ENCODE data around the gene MYLK4.

- TF ChIP-seq CTCF (IDR thresholded peaks at IDR 0.05) (no peak), POLR2A (IDR thresholded peaks at IDR 0.05) (no peak), EP300 (IDR thresholded peaks at IDR 0.05) (no peak)
These were observed 49.3 kb upstream of the MYLK4 start for GRCh38 chr6:2799936-2800527.
